Breast epithelium (tissue), 4 donors: ENCODE measurements around the gene BTBD1. TPM values are rescaled to one million over a fixed set of nuclear protein-coding genes. Genes with fewer than 3 reads are reported as not detected.
A peak's percentile ranks its signal among the peaks of the same experiment; 100 is the strongest.

Source experiments
- DNase-seq, 2 donors: peaks; one replicate each; pipeline ENCODE4 v3.0.0-alpha.2; 2019; ENCODE audit warnings: low spot score in 2 of 2
- H3K27ac ChIP-seq, 2 donors: fragments of 200-600 bp; sonication (generic) in 1 of 2; one replicate each; pipeline ENCODE4 v1.5.1; 2016 to 2019; ENCODE audit warnings: mild to moderate bottlenecking in 1 of 2
- H3K27me3 ChIP-seq, 2 donors: fragments of 200-600 bp; sonication (generic) in 1 of 2; one replicate each; pipeline versions ENCODE4 v1.5.1 to v1.6.0; 2017 to 2019; ENCODE audit warnings: control low read depth in 1 of 2, mild to moderate bottlenecking in 1 of 2
- H3K36me3 ChIP-seq: fragments of 200-600 bp; one replicate; pipeline ENCODE4 v1.5.1; 2019
- H3K4me1 ChIP-seq, 2 donors: fragments of 200-600 bp; sonication (generic); one replicate each; pipeline ENCODE4 v1.5.1; 2016 to 2019; ENCODE audit warnings: control low read depth in 1 of 2
- H3K4me3 ChIP-seq, 3 donors: fragments of 200-600 bp; sonication (generic); 1 replicate in 2 of 3; 2 replicates in 1 of 3; pipeline ENCODE4 v1.5.1; 2016 to 2019; ENCODE audit warnings: mild to moderate bottlenecking in 3 of 3, moderate library complexity in 2 of 3
- H3K9me3 ChIP-seq, 2 donors: fragments of 200-600 bp; sonication (generic) in 1 of 2; one replicate each; pipeline ENCODE4 v1.5.1; 2016 to 2019; ENCODE audit warnings: control low read depth in 1 of 2
- CTCF ChIP-seq, 3 donors: fragments of 450-650 bp; IDR thresholded peaks; one replicate each; pipeline ENCODE4 v1.5.1; 2016 to 2017; ENCODE audit warnings: antibody characterized with exemption in 3 of 3, mild to moderate bottlenecking in 3 of 3, moderate library complexity in 3 of 3
- POLR2A ChIP-seq: fragments of 450-650 bp; IDR thresholded peaks from one replicate; pipeline ENCODE4 v1.6.1; 2016; ENCODE audit warnings: antibody characterized with exemption, mild to moderate bottlenecking, moderate library complexity
- POLR2AphosphoS5 ChIP-seq, 3 donors: sonication (generic); formaldehyde crosslinking; IDR thresholded peaks; one replicate each; pipeline ENCODE4 v1.6.1; 2017; ENCODE audit warnings: antibody characterized with exemption in 3 of 3
- intact Hi-C: fragments of 100-400 bp; cut with DNase I; formaldehyde crosslinking; loops from one replicate; pipeline ENCODE4 v1.15.1; 2023; ENCODE audit warnings: low total_unique reads
- total RNA-seq, 3 donors: library from RNA; depleted of rRNA; stranded (reverse); fragments of >200 nt; gene quantifications; one replicate each; pipeline ENCODE4 v1.1.0, GENCODE V29; 2016

The BTBD1 gene
- 10 to 100 TPM; 71.1 to 88.8 (median 87.5) TPM for total RNA-seq

GRCh38 chr15:83066734-83067637 is at the start of gene BTBD1:
Gene BTBD1, minus strand, starts transcription at chr15:83067252. Its CDS starts 101 bp downstream, at chr15:83067151.
- H3K4me1 ChIP-seq = peaks cover 0 to 3% of the 10 kb centered on the region in 2 donors
- no peaks in the 10 kb centered on the region for H3K27me3 ChIP-seq
- H3K27ac ChIP-seq = peak within 1 kb of the TSS; percentile 89 to 98
- DNase-seq = peak; percentile 72 to 78
- intact Hi-C loops = no loop called here
- TF ChIP-seq POLR2A (no peak), POLR2AphosphoS5 (IDR thresholded peaks at IDR 0.05) (peak; percentile 77 to 89 (median 79)), CTCF (IDR thresholded peaks at IDR 0.05) (no peak)
- no peaks in the 10 kb centered on the region for H3K36me3 ChIP-seq
- H3K4me3 ChIP-seq = peak within 1 kb of the TSS; percentile 93 to 100 (median 98)
- peaks cover 0 to 5% of the 10 kb centered on the region in 2 donors for H3K9me3 ChIP-seq

GRCh38 chr15:83115831-83116565 is 48.9 kb upstream of the BTBD1 start:
- H3K27me3 ChIP-seq = no peaks in the 10 kb centered on the region
- H3K4me3 ChIP-seq = no peak overlapping the region
- TF ChIP-seq POLR2AphosphoS5 (IDR thresholded peaks at IDR 0.05) = no peak
- no peak for TF ChIP-seq POLR2A
- no peaks in the 10 kb centered on the region for H3K4me1 ChIP-seq
- no peak overlapping the region for H3K27ac ChIP-seq
- no peak for DNase-seq
- H3K9me3 ChIP-seq = no peaks in the 10 kb centered on the region
- H3K36me3 ChIP-seq = no peaks in the 10 kb centered on the region
- intact Hi-C loops = no loop called here

- H3K4me3 ChIP-seq = no peak overlapping the region
- intact Hi-C loops = no loop called here
- TF ChIP-seq POLR2A (no peak), CTCF (IDR thresholded peaks at IDR 0.05) (no peak), POLR2AphosphoS5 (IDR thresholded peaks at IDR 0.05) (no peak)
Measured at GRCh38 chr15:83115410-83115809, 48.4 kb upstream of the BTBD1 start.

DNA sequence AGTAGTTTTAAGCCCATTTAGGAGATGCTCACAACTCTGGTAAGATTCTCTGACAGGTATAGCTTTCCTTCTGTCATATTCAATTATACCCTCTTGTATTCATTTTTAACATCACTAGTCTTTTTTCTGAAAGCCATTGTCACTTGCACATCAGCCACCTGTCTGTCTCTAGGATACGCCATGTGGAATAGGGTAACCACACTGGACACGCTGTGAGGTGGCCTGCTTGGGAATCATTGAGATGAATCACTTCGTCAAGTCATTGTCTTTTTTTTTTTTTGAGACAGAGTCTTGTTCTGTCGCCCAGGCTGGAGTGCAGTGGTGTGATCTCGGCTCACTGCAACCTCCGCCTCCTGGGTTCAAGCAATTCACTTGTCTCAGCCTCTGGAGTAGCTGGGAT is 47.8 kb upstream of the BTBD1 start:
- Histone ChIP-seq H3K9me3 (no peaks in the 10 kb centered on the region), H3K36me3 (no peaks in the 10 kb centered on the region), H3K4me1 (no peaks in the 10 kb centered on the region), H3K27me3 (peaks cover 0 to 9% of the 10 kb centered on the region in 2 donors), H3K4me3 (no peak overlapping the region), H3K27ac (no peak overlapping the region)
- TF ChIP-seq CTCF (IDR thresholded peaks at IDR 0.05) = no peak
- no peak for TF ChIP-seq POLR2AphosphoS5 (IDR thresholded peaks at IDR 0.05)
- no peak for TF ChIP-seq POLR2A
- DNase-seq = no peak
- intact Hi-C loops = no loop called here

More at GRCh38 chr15:83115410-83115809, 48.4 kb upstream of the BTBD1 start:
- H3K36me3 ChIP-seq = no peaks in the 10 kb centered on the region
- DNase-seq = no peak
- no peaks in the 10 kb centered on the region for H3K4me1 ChIP-seq
- H3K27ac ChIP-seq = no peak overlapping the region
- H3K27me3 ChIP-seq = peaks cover 0 to 4% of the 10 kb centered on the region in 2 donors
- no peaks in the 10 kb centered on the region for H3K9me3 ChIP-seq

DNA sequence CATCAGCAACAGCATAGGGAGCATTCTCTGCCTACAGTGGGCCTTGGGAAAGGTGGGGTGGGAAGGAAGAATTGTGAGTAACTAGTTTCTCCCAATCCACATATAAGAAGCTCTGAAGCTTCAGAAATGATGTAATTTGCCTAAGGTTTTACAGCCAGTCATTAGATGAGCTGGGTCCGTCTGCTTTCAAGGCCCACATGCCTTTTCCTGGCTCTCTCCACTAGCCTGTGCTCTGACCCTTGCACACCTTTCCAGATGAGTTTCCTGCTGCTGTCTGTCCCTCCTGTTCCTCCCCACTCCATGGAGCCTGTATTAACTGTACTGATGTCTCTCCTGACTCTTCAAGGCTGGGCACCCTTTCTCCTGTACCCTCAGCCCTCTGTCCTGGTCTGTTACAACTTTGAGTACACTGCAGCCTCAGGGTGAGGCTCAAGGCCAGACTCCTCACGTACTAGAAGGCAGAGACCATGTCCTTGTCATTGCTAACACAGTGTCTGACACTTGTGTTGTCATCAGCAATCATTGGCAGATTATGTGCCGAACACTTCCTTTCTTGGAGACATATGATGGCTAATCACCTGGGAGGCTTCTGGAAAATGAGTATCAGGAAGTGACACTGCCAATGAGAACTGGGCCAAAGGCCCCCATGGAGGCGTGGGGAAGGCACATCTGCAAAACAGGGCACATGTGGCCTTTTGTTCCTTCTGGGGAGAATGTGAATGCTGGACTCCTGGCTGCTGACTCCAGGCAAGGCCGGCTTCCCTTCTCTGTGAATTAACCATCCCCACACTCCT is 47.0 kb upstream of the BTBD1 start:
- Histone ChIP-seq H3K27ac (peak overlapping the region in 1 of 2 donors; percentile 70), H3K4me3 (no peak overlapping the region), H3K9me3 (no peaks in the 10 kb centered on the region), H3K4me1 (no peaks in the 10 kb centered on the region), H3K27me3 (peaks cover 0 to 17% of the 10 kb centered on the region in 2 donors), H3K36me3 (no peaks in the 10 kb centered on the region)
- intact Hi-C loops = no loop called here
- DNase-seq = no peak
- TF ChIP-seq POLR2A (no peak), POLR2AphosphoS5 (IDR thresholded peaks at IDR 0.05) (peak in 1 of 3 donors; percentile 27)
